IMR-90 (cell line): ENCODE measurements around the gene UPB1. TPM values are rescaled to one million over a fixed set of nuclear protein-coding genes. Genes with fewer than 3 reads are reported as not detected.

ENCODE experiments used
- ATAC-seq: fragments of 200-7000 bp; cut with Tn5 transposase; 2 replicates; pipeline ENCODE4 v1.9.1; 2020; ENCODE audit warnings: low read depth, mild to moderate bottlenecking, moderate library complexity
- BruUV-seq: library from RNA; stranded (reverse); fragments of 400-500 nt; replicated peaks from 2 replicates; lab custom pipeline; 2021; lab: Mats Ljungman, UMichigan
- CTCF ChIA-PET: fragments of 300-600 bp; formaldehyde crosslinking; extraction: SDS; loops from one replicate; lab custom pipeline; 2021; ENCODE audit warnings: antibody characterized with exemption; lab: Yijun Ruan, JAX
- POLR2A ChIA-PET: fragments of 300-600 bp; sonication (Branson Sonifier 250); formaldehyde crosslinking; loops from one replicate; lab custom pipeline; 2022; ENCODE audit warnings: antibody characterized with exemption; ENCODE audit not compliant: unreplicated experiment; lab: Charles Lee
- DNase-seq: peaks from one replicate; pipeline ENCODE4 v3.0.0; 2013
- H2AFZ ChIP-seq: replicated peaks from 2 replicates; pipeline ENCODE3; 2013; ENCODE audit warnings: low read length, mild to moderate bottlenecking; ENCODE audit not compliant: poor library complexity
- H2AK5ac ChIP-seq: 2 replicates; pipeline ENCODE4 v1.6.1; 2013; ENCODE audit warnings: low read depth, low read length, inconsistent platforms
- H2AK9ac ChIP-seq: replicated peaks from 2 replicates; pipeline ENCODE3; 2013; ENCODE audit warnings: mild to moderate bottlenecking, low read depth, low read length, moderate library complexity; ENCODE audit not compliant: poor library complexity
- H2BK120ac ChIP-seq: 2 replicates; pipeline ENCODE4 v1.6.1; 2013; ENCODE audit warnings: low read depth, low read length, inconsistent platforms
- H2BK15ac ChIP-seq: 3 replicates; pipeline ENCODE4 v1.6.1; 2013; ENCODE audit warnings: low read depth, low read length, inconsistent platforms
- H2BK20ac ChIP-seq: 2 replicates; pipeline ENCODE4 v1.6.1; 2013; ENCODE audit warnings: low read depth, mild to moderate bottlenecking, inconsistent platforms, low read length, moderate library complexity
- H2BK5ac ChIP-seq: 2 replicates; pipeline ENCODE4 v1.6.1; 2013; ENCODE audit warnings: mild to moderate bottlenecking, low read depth, low read length, inconsistent platforms; ENCODE audit not compliant: poor library complexity, severe bottlenecking
- H3K14ac ChIP-seq: replicated peaks from 2 replicates; pipeline ENCODE4 v1.6.1; 2013; ENCODE audit warnings: low read depth, low read length, inconsistent platforms
- H3K18ac ChIP-seq: 2 replicates; pipeline ENCODE4 v1.6.1; 2013; ENCODE audit warnings: low read depth, low read length, control low read depth
- H3K23ac ChIP-seq: 2 replicates; pipeline ENCODE4 v1.6.1; 2013; ENCODE audit warnings: low read depth, low read length, inconsistent platforms
- H3K27ac ChIP-seq: 2 replicates; pipeline ENCODE4 v1.5.1; 2013; ENCODE audit warnings: mild to moderate bottlenecking, control low read depth, low read length; ENCODE audit not compliant: insufficient read depth
- H3K27me3 ChIP-seq: 2 replicates; pipeline ENCODE4 v1.6.1; 2013; ENCODE audit warnings: low read length; ENCODE audit not compliant: control insufficient read depth, insufficient read depth
- H3K36me3 ChIP-seq: 2 replicates; pipeline ENCODE4 v1.6.1; 2013; ENCODE audit warnings: low read length, mixed read lengths; ENCODE audit not compliant: control insufficient read depth, insufficient read depth
- H3K4ac ChIP-seq: 2 replicates; pipeline ENCODE4 v1.6.1; 2013; ENCODE audit warnings: low read depth, low read length, inconsistent platforms
- H3K4me1 ChIP-seq: 2 replicates; pipeline ENCODE4 v1.6.1; 2013; ENCODE audit warnings: low read length, mixed read lengths; ENCODE audit not compliant: control insufficient read depth, insufficient read depth
- H3K4me2 ChIP-seq: 2 replicates; pipeline ENCODE4 v1.6.1; 2013; ENCODE audit warnings: low read depth, mild to moderate bottlenecking, control low read depth, low read length, moderate library complexity
- H3K4me3 ChIP-seq: 2 replicates; pipeline ENCODE4 v1.5.1; 2013; ENCODE audit warnings: low read depth, mild to moderate bottlenecking, control low read depth, low read length, moderate library complexity; ENCODE audit not compliant: insufficient read depth
- H3K56ac ChIP-seq: 2 replicates; pipeline ENCODE4 v1.6.1; 2013; ENCODE audit warnings: low read length, inconsistent platforms; ENCODE audit not compliant: insufficient read depth; ENCODE audit errors: extremely low read depth
- H3K79me1 ChIP-seq, 2 experiments: 2 replicates each; pipeline ENCODE4 v1.6.1; 2013; ENCODE audit warnings: low read length in 2 of 2, inconsistent platforms in 1 of 2, low read depth in 1 of 2
- H3K9ac ChIP-seq: 2 replicates; pipeline ENCODE4 v1.6.1; 2013; ENCODE audit warnings: low read depth, low read length, control low read depth
- H3K9me1 ChIP-seq: 2 replicates; pipeline ENCODE4 v1.6.1; 2013; ENCODE audit warnings: low read length, inconsistent platforms; ENCODE audit not compliant: insufficient read depth
- H3K9me3 ChIP-seq: 2 replicates; pipeline ENCODE4 v1.6.1; 2013; ENCODE audit warnings: low read length; ENCODE audit not compliant: control insufficient read depth, insufficient read depth
- H4K20me1 ChIP-seq: 2 replicates; pipeline ENCODE4 v1.6.1; 2013; ENCODE audit warnings: low read length, inconsistent platforms; ENCODE audit not compliant: insufficient read depth
- H4K5ac ChIP-seq: 2 replicates; pipeline ENCODE4 v1.6.1; 2013; ENCODE audit warnings: mild to moderate bottlenecking, low read depth, low read length, control low read depth
- H4K8ac ChIP-seq, 2 experiments: 2 replicates each; pipeline ENCODE4 v1.6.1; 2013; ENCODE audit warnings: low read depth in 2 of 2, low read length in 2 of 2, control low read depth in 1 of 2, inconsistent platforms in 1 of 2
- H4K91ac ChIP-seq: 2 replicates; pipeline ENCODE4 v1.6.1; 2013; ENCODE audit warnings: low read depth, low read length, inconsistent platforms; ENCODE audit not compliant: insufficient read depth
- CEBPB ChIP-seq: IDR thresholded peaks from 2 replicates; pipeline ENCODE4 v1.6.1; 2012; ENCODE audit warnings: low read depth, low read length, improper control_type of control experiment
- CHD1 ChIP-seq: IDR thresholded peaks from 2 replicates; pipeline ENCODE4 v1.6.1; 2012; ENCODE audit warnings: low read depth, low read length, improper control_type of control experiment
- FOS ChIP-seq: fragments of 150-350 bp; IDR thresholded peaks from 2 replicates; pipeline ENCODE4 v1.6.1; 2016; ENCODE audit warnings: low read depth, low read length
- MAFK ChIP-seq: IDR thresholded peaks from 2 replicates; pipeline ENCODE4 v1.6.1; 2012; ENCODE audit warnings: low read depth, low read length, improper control_type of control experiment
- MAZ ChIP-seq: IDR thresholded peaks from 2 replicates; pipeline ENCODE4 v1.6.1; 2012; ENCODE audit warnings: low read depth, mild to moderate bottlenecking, low read length, improper control_type of control experiment, moderate library complexity, borderline replicate concordance
- MXI1 ChIP-seq: IDR thresholded peaks from 2 replicates; pipeline ENCODE4 v1.6.1; 2012; ENCODE audit warnings: low read depth, mild to moderate bottlenecking, low read length, moderate library complexity, borderline replicate concordance
- NFE2L2 ChIP-seq: fragments of 150-350 bp; IDR thresholded peaks from 2 replicates; pipeline ENCODE4 v1.6.1; 2016; ENCODE audit warnings: low read depth, mild to moderate bottlenecking, low read length
- POLR2A ChIP-seq: IDR thresholded peaks from 2 replicates; pipeline ENCODE4 v1.6.1; 2012; ENCODE audit warnings: mild to moderate bottlenecking, low read depth, low read length
- RAD21 ChIP-seq: IDR thresholded peaks from 2 replicates; pipeline ENCODE4 v1.6.1; 2012; ENCODE audit warnings: low read length, improper control_type of control experiment
- RCOR1 ChIP-seq: IDR thresholded peaks from 2 replicates; pipeline ENCODE4 v1.6.1; 2012; ENCODE audit warnings: mild to moderate bottlenecking, low read length, improper control_type of control experiment; ENCODE audit not compliant: insufficient replicate concordance
- RFX5 ChIP-seq: IDR thresholded peaks from 2 replicates; pipeline ENCODE4 v1.8.0; 2012; ENCODE audit warnings: low read depth, mild to moderate bottlenecking, low read length, moderate library complexity
- SMC3 ChIP-seq: fragments of 150-350 bp; IDR thresholded peaks from 2 replicates; pipeline ENCODE4 v1.6.1; 2016; ENCODE audit warnings: low read depth, mild to moderate bottlenecking, antibody characterized with exemption, low read length, moderate library complexity
- WGBS, 2 experiments: methylation state at CpG; one replicate each; pipeline versions ENCODE4 v1.1.5 to v1.1.7; 2013; ENCODE audit warnings: missing lambda C conversion rate in 2 of 2; ENCODE audit not compliant: insufficient read length in 1 of 2; ENCODE audit errors: extremely low coverage in 2 of 2; 5-methylcytosine and 5-hydroxymethylcytosine counted together
- dilution Hi-C: fragments of 300-500 bp; cut with HindIII; formaldehyde crosslinking; loops from one replicate; pipeline ENCODE4 v1.14.3; 2018; ENCODE audit warnings: low sequenced_read_pairs; ENCODE audit not compliant: unreplicated experiment
- in situ Hi-C: fragments of 300-500 bp; cut with MboI; formaldehyde crosslinking; loops from 3 replicates; pipeline ENCODE4 v1.14.3; 2019; ENCODE audit warnings: low sequenced_read_pairs, inconsistent platforms, mixed read lengths
- intact Hi-C: fragments of 100-400 bp; cut with micrococcal nuclease; formaldehyde crosslinking; loops from 2 replicates; pipeline ENCODE4 v1.10.0; 2022
- polyA plus RNA-seq, 3 experiments: library from polyadenylated mRNA; depleted of rRNA; stranded (reverse); fragments of >200 nt; gene quantifications; 2 replicates each; pipeline ENCODE4 v1.2.3, GENCODE V29; 2012; ENCODE audit warnings: low replicate concordance in 1 of 3
- total RNA-seq: library from RNA; depleted of rRNA; stranded (reverse); fragments of >200 nt; gene quantifications from 2 replicates; pipeline ENCODE4 v1.2.3, GENCODE V29; 2012
- TF ChIP-seq, protein P1 (sequence below): fragments of 150-350 bp; IDR thresholded peaks from 2 replicates; pipeline ENCODE4 v1.6.1; 2017; ENCODE audit warnings: mild to moderate bottlenecking, antibody characterized with exemption, low read length, low read depth
- TF ChIP-seq, protein P2 (sequence below): fragments of 150-350 bp; IDR thresholded peaks from 2 replicates; pipeline ENCODE4 v1.6.1; 2016; ENCODE audit warnings: low read depth, mild to moderate bottlenecking, low read length, moderate library complexity, borderline replicate concordance
- TF ChIP-seq, protein P3 (sequence below): conservative IDR thresholded peaks from 2 replicates; pipeline ENCODE4 v1.5.1; 2012; ENCODE audit warnings: mild to moderate bottlenecking, low read depth, low read length, improper control_type of control experiment

UPB1 gene
- total and polyA plus RNA-seq, 2 of the 4 experiments (the other 2 are of a cell fraction), result under 0.01 to 0.02 TPM

DNA sequence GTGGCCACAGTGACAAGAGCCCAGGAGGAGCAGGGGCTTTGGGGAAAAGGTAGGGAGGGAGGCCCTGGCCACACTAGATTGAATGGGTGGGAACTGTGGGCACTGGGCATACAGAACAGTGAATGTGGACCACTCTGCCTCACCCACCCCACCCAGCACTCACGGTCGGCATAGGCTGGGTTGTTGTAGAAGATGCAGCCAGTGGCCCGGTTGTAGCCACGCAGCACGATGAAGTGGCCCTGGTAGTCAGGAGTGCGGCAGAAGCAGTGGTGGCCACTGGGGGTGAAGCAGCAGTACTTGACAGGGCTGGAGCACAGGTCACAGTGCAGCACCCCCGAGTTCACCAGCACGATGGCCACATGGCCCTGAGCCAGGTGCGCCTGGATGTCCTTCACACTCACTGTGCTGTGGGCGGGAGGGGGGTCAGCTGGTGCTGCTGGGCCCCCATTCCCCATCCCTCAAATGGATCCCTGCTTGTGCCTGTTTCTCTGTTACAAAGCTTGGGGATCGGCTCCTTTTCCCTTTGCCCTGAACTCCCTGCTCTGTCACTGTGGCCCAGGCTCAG lies 48.6 kb downstream of the UPB1 start:
- H2BK20ac ChIP-seq, result no peak overlapping the region
- no peak overlapping the region for H3K9ac ChIP-seq
- H4K20me1 ChIP-seq, result peaks cover 16% of the 10 kb centered on the region
- no peak overlapping the region for H3K4me2 ChIP-seq
- no peak overlapping the region for H4K91ac ChIP-seq
- BruUV-seq, result no TSS peak
- TF ChIP-seq CHD1, result no peak
- TF ChIP-seq, protein P1, sequence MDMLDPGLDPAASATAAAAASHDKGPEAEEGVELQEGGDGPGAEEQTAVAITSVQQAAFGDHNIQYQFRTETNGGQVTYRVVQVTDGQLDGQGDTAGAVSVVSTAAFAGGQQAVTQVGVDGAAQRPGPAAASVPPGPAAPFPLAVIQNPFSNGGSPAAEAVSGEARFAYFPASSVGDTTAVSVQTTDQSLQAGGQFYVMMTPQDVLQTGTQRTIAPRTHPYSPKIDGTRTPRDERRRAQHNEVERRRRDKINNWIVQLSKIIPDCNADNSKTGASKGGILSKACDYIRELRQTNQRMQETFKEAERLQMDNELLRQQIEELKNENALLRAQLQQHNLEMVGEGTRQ, result no peak
- no peak for TF ChIP-seq RAD21
- TF ChIP-seq MAFK, result no peak
- TF ChIP-seq RFX5, result no peak
- TF ChIP-seq, protein P2, sequence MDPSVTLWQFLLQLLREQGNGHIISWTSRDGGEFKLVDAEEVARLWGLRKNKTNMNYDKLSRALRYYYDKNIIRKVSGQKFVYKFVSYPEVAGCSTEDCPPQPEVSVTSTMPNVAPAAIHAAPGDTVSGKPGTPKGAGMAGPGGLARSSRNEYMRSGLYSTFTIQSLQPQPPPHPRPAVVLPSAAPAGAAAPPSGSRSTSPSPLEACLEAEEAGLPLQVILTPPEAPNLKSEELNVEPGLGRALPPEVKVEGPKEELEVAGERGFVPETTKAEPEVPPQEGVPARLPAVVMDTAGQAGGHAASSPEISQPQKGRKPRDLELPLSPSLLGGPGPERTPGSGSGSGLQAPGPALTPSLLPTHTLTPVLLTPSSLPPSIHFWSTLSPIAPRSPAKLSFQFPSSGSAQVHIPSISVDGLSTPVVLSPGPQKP, result no peak
- TF ChIP-seq RCOR1, result no peak
- TF ChIP-seq FOS, result no peak
- TF ChIP-seq POLR2A, result no peak
- TF ChIP-seq MAZ, result no peak
- TF ChIP-seq, protein P3, sequence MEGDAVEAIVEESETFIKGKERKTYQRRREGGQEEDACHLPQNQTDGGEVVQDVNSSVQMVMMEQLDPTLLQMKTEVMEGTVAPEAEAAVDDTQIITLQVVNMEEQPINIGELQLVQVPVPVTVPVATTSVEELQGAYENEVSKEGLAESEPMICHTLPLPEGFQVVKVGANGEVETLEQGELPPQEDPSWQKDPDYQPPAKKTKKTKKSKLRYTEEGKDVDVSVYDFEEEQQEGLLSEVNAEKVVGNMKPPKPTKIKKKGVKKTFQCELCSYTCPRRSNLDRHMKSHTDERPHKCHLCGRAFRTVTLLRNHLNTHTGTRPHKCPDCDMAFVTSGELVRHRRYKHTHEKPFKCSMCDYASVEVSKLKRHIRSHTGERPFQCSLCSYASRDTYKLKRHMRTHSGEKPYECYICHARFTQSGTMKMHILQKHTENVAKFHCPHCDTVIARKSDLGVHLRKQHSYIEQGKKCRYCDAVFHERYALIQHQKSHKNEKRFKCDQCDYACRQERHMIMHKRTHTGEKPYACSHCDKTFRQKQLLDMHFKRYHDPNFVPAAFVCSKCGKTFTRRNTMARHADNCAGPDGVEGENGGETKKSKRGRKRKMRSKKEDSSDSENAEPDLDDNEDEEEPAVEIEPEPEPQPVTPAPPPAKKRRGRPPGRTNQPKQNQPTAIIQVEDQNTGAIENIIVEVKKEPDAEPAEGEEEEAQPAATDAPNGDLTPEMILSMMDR, result no peak
- TF ChIP-seq NFE2L2, result no peak
- no peak for TF ChIP-seq MXI1
- no peak for TF ChIP-seq SMC3
- no peak for TF ChIP-seq CEBPB
- peaks cover 6 to 50% of the 10 kb centered on the region in 2 experiments; a peak in 3 of 4 replicates for H3K79me1 ChIP-seq
- no peak overlapping the region for H2AK5ac ChIP-seq
- no peak overlapping the region for H3K4ac ChIP-seq
- no peak overlapping the region for H2BK120ac ChIP-seq
- no peak overlapping the region for H3K14ac ChIP-seq
- no peak overlapping the region for H2BK5ac ChIP-seq
- no peak overlapping the region for H4K5ac ChIP-seq
- H2BK15ac ChIP-seq, result no peak overlapping the region
- no peak overlapping the region for H3K27ac ChIP-seq
- intact Hi-C loops (no loop called here), dilution Hi-C loops (no loop called here), in situ Hi-C loops (no loop called here)
- POLR2A ChIA-PET, result no interaction called here
- WGBS, 2 experiments, result 97% methylated on average over 5 of the region's 11 CpGs; no CpG with 5 or more reads in 1 of the 2 experiments
- no peak overlapping the region for H3K56ac ChIP-seq
- H2AK9ac ChIP-seq, result peak overlapping the region; percentile 83
- H3K4me1 ChIP-seq, result peaks cover 2% of the 10 kb centered on the region; the same call in 1 of the 2 replicates
- H2AFZ ChIP-seq, result no peak overlapping the region
- H3K36me3 ChIP-seq, result peaks cover 69% of the 10 kb centered on the region
- DNase-seq (no peak), ATAC-seq (no peak)
- H3K4me3 ChIP-seq, result no peak overlapping the region
- H3K9me1 ChIP-seq, result peaks cover 6% of the 10 kb centered on the region; the same call in 1 of the 2 replicates
- H4K8ac ChIP-seq, result no peak overlapping the region
- no peaks in the 10 kb centered on the region for H3K27me3 ChIP-seq
- H3K18ac ChIP-seq, result no peak overlapping the region
- H3K23ac ChIP-seq, result no peak overlapping the region
- H3K9me3 ChIP-seq, result no peaks in the 10 kb centered on the region
- CTCF ChIA-PET, result no interaction called here
